Iris pigment epithelial cell (primary cell): ENCODE data around the gene CLPX.
"Not testable (repeated sequence)": the region's sequence is repeated elsewhere in the genome, so short reads cannot be mapped to it uniquely, and the experiment has no call there.

ENCODE experiments used
- DNase-seq: peaks from one replicate; pipeline ENCODE4 v3.0.0-alpha.2; 2011; ENCODE audit warnings: low read depth

Gene CLPX

GRCh38 chr15:65101411-65101890 lies 83.7 kb downstream of the CLPX start:
- peak; percentile 58 for DNase-seq

- DNase-seq = no peak
These were observed 84.7 kb downstream of the CLPX start for GRCh38 chr15:65100442-65100841.

- DNase-seq = not testable (repeated sequence)
These were observed 85.3 kb downstream of the CLPX start for GRCh38 chr15:65099801-65100200.

GRCh38 chr15:65099336-65099735 lies 85.8 kb downstream of the CLPX start:
- no peak for DNase-seq
